ENCODE measurements around the gene LAMA5.

Gene LAMA5

GRCh38 chr20:62327726-62328495, 39.2 kb downstream of the LAMA5 start:
- TF ChIP-seq POLR2A (IDR thresholded peaks at IDR 0.05; ENCODE audit: low read depth, low read length): no peak

GRCh38 chr20:62326959-62327725, 40.0 kb downstream of the LAMA5 start:
- FAIRE-seq: no peak

More at GRCh38 chr20:62327726-62328495, 39.2 kb downstream of the LAMA5 start:
- DNase-seq (ENCODE audit: insufficient read length, low spot score) (no peak), FAIRE-seq (no peak)

GRCh38 chr20:62326559-62326958, 40.6 kb downstream of the LAMA5 start:
- FAIRE-seq: no peak

More at GRCh38 chr20:62326959-62327725, 40.0 kb downstream of the LAMA5 start:
- DNase-seq (ENCODE audit: insufficient read length, low spot score): no peak
- TF ChIP-seq POLR2A (IDR thresholded peaks at IDR 0.05; ENCODE audit: low read depth, low read length): no peak

GRCh38 chr20:62325172-62325905, 41.8 kb downstream of the LAMA5 start:
- FAIRE-seq: no peak

More at GRCh38 chr20:62326559-62326958, 40.6 kb downstream of the LAMA5 start:
- no peak for DNase-seq (ENCODE audit: insufficient read length, low spot score)
- no peak for TF ChIP-seq POLR2A (IDR thresholded peaks at IDR 0.05; ENCODE audit: low read depth, low read length)

GRCh38 chr20:62323980-62324906, 42.9 kb downstream of the LAMA5 start:
- TF ChIP-seq POLR2A (IDR thresholded peaks at IDR 0.05; ENCODE audit: low read depth, low read length): no peak
- FAIRE-seq (no peak), DNase-seq (ENCODE audit: insufficient read length, low spot score) (no peak)

More at GRCh38 chr20:62325172-62325905, 41.8 kb downstream of the LAMA5 start:
- TF ChIP-seq POLR2A (IDR thresholded peaks at IDR 0.05; ENCODE audit: low read depth, low read length): no peak
- DNase-seq (ENCODE audit: insufficient read length, low spot score): no peak

GRCh38 chr20:62323146-62323979, 43.7 kb downstream of the LAMA5 start:
- no peak for DNase-seq (ENCODE audit: insufficient read length, low spot score)
- TF ChIP-seq POLR2A (IDR thresholded peaks at IDR 0.05; ENCODE audit: low read depth, low read length): no peak
- no peak for FAIRE-seq

- DNase-seq (ENCODE audit: insufficient read length, low spot score) (no peak), FAIRE-seq (no peak)
- no peak for TF ChIP-seq POLR2A (IDR thresholded peaks at IDR 0.05; ENCODE audit: low read depth, low read length)
Observed at GRCh38 chr20:62322492-62323041, 44.5 kb downstream of the LAMA5 start.

- no peak for DNase-seq (ENCODE audit: insufficient read length, low spot score)
- no peak for TF ChIP-seq POLR2A (IDR thresholded peaks at IDR 0.05; ENCODE audit: low read depth, low read length)
- no peak for FAIRE-seq
Observed at GRCh38 chr20:62321975-62322374, 45.1 kb downstream of the LAMA5 start.

- FAIRE-seq (no peak), DNase-seq (ENCODE audit: insufficient read length, low spot score) (no peak)
Observed at GRCh38 chr20:62321521-62321948, 45.6 kb downstream of the LAMA5 start.

GRCh38 chr20:62320581-62321354, 46.3 kb downstream of the LAMA5 start:
- TF ChIP-seq POLR2A (IDR thresholded peaks at IDR 0.05; ENCODE audit: low read depth, low read length): no peak
- FAIRE-seq (no peak), DNase-seq (ENCODE audit: insufficient read length, low spot score) (no peak)

More at GRCh38 chr20:62321521-62321948, 45.6 kb downstream of the LAMA5 start:
- TF ChIP-seq POLR2A (IDR thresholded peaks at IDR 0.05; ENCODE audit: low read depth, low read length): no peak

- TF ChIP-seq POLR2A (IDR thresholded peaks at IDR 0.05; ENCODE audit: low read depth, low read length): no peak
- FAIRE-seq (no peak), DNase-seq (ENCODE audit: insufficient read length, low spot score) (no peak)
Observed at GRCh38 chr20:62319346-62319909, 47.7 kb downstream of the LAMA5 start.
